Small intestine (tissue), 7 donors: ENCODE measurements around the gene SH3RF1. TPM values are rescaled to one million over a fixed set of nuclear protein-coding genes. Genes with fewer than 3 reads are reported as not detected.
A peak's percentile ranks its signal among the peaks of the same experiment; 100 is the strongest.

ENCODE experiments used
- DNase-seq, 2 donors: peaks; one replicate each; pipeline versions ENCODE4 v3.0.0 to v3.0.0-alpha.2; 2013
- FAIRE-seq: peaks from 2 replicates; lab custom pipeline; 2012; peaks lifted over from hg19 to GRCh38; lab: Jason Lieb, UNC
- H3K27ac ChIP-seq, 3 donors: one replicate each; pipeline ENCODE4 v1.5.1; 2013; ENCODE audit warnings: low read length in 2 of 3, mild to moderate bottlenecking in 2 of 3, control low read depth in 1 of 3, inconsistent platforms in 1 of 3, low read depth in 1 of 3, moderate library complexity in 1 of 3
- H3K27me3 ChIP-seq, 3 donors: one replicate each; pipeline ENCODE4 v1.6.1; 2013; ENCODE audit warnings: low read length in 3 of 3, inconsistent platforms in 1 of 3; ENCODE audit not compliant: control insufficient read depth in 3 of 3, insufficient read depth in 3 of 3
- H3K36me3 ChIP-seq, 3 donors: one replicate each; pipeline ENCODE4 v1.6.1; 2013; ENCODE audit warnings: low read length in 3 of 3, inconsistent platforms in 1 of 3, low read depth in 1 of 3, mild to moderate bottlenecking in 1 of 3, moderate library complexity in 1 of 3; ENCODE audit not compliant: control insufficient read depth in 3 of 3, insufficient read depth in 2 of 3
- H3K4me1 ChIP-seq, 3 donors: one replicate each; pipeline ENCODE4 v1.6.1; 2013; ENCODE audit warnings: low read length in 2 of 3, inconsistent platforms in 1 of 3, low read depth in 1 of 3, mild to moderate bottlenecking in 1 of 3, moderate library complexity in 1 of 3; ENCODE audit not compliant: control insufficient read depth in 3 of 3, insufficient read depth in 2 of 3
- H3K4me3 ChIP-seq, 3 donors: one replicate each; pipeline ENCODE4 v1.5.1; 2013; ENCODE audit warnings: low read length in 3 of 3, control low read depth in 1 of 3, inconsistent platforms in 1 of 3, low read depth in 1 of 3, mild to moderate bottlenecking in 1 of 3, moderate library complexity in 1 of 3
- H3K9me3 ChIP-seq, 2 donors: one replicate each; pipeline ENCODE4 v1.6.1; 2013; ENCODE audit warnings: low read depth in 1 of 2, low read length in 1 of 2; ENCODE audit not compliant: control insufficient read depth in 2 of 2, insufficient read depth in 1 of 2
- WGBS, 3 donors: extraction: QIAGEN DNeasy Blood & Tissue Kit; methylation state at CpG; one replicate each; pipeline ENCODE4 v1.1.7; 2013; 5-methylcytosine and 5-hydroxymethylcytosine counted together
- polyA plus RNA-seq, 4 donors: library from polyadenylated mRNA; stranded (reverse) in 3 of 4; unstranded in 1 of 4; fragments of 200-250 nt in 3 of 4; fragments of 120-200 nt in 1 of 4; gene quantifications; one replicate each; pipeline versions ENCODE4 v1.2.1 to v1.2.3, GENCODE V29; 2013
- donor health status: healthy with polysubstance abuse.
- donor health status: control.
- donor health status: control.
- donor health status: Bipolar disorder and iron deficiency.
- donor health status: healthy.

Gene SH3RF1
- polyA plus RNA-seq, 4 donors = 10.7 to 35.6 (median 11.5) TPM

DNA sequence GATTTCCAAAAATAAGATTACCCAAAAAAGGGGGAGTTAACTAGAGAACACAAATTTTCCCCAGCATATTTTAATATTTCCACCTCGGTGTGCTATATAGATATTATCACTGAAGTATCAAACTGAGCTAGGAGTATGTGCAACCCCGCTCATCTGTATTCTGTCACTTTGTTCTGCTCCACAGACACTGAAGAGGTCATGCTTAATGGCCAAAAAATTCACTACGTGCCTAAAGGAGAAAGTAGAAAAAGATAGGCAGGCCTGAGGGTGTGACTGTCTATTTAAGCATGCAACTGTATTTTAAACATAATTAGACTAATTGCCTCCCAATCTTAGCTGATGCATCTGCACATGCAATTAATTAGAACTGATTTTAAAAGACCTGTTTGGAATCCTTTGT, 24.5 kb downstream of the SH3RF1 start:
- peaks cover 0 to 8% of the 10 kb centered on the region in 2 donors for H3K9me3 ChIP-seq
- DNase-seq (no peak), FAIRE-seq (no peak)
- H3K27ac ChIP-seq = peak overlapping the region in 1 of 3 donors; percentile 49
- no peaks in the 10 kb centered on the region for H3K27me3 ChIP-seq
- peaks cover 0 to 5% (median 2%) of the 10 kb centered on the region in 3 donors for H3K36me3 ChIP-seq
- H3K4me3 ChIP-seq = no peak overlapping the region
- H3K4me1 ChIP-seq = peaks cover 0 to 38% (median 12%) of the 10 kb centered on the region in 3 donors
- 74 to 77% (median 76%) methylated on average over 3 of the region's 3 CpGs for WGBS, 3 donors

- no peak for FAIRE-seq
- no peak overlapping the region for H3K27ac ChIP-seq
- H3K27me3 ChIP-seq = no peaks in the 10 kb centered on the region
- peaks cover 0 to 27% (median 10%) of the 10 kb centered on the region in 3 donors for H3K4me1 ChIP-seq
- 84 to 86% (median 86%) methylated on average over 2 of the region's 2 CpGs for WGBS, 3 donors
- peaks cover 0 to 9% (median 2%) of the 10 kb centered on the region in 3 donors for H3K36me3 ChIP-seq
- no peak overlapping the region for H3K4me3 ChIP-seq
- peaks cover 0 to 8% of the 10 kb centered on the region in 2 donors for H3K9me3 ChIP-seq
- no peak for DNase-seq
Measured at GRCh38 chr4:169245061-169245460, 25.7 kb downstream of the SH3RF1 start.

GRCh38 chr4:169243825-169244609, 26.7 kb downstream of the SH3RF1 start:
- H3K4me1 ChIP-seq = peaks cover 0 to 20% (median 6%) of the 10 kb centered on the region in 3 donors
- no peaks in the 10 kb centered on the region for H3K27me3 ChIP-seq
- H3K9me3 ChIP-seq = peaks cover 0 to 8% of the 10 kb centered on the region in 2 donors
- H3K27ac ChIP-seq = no peak overlapping the region
- peaks cover 0 to 13% (median 2%) of the 10 kb centered on the region in 3 donors for H3K36me3 ChIP-seq
- FAIRE-seq (no peak), DNase-seq (no peak)
- no peak overlapping the region for H3K4me3 ChIP-seq
- 80 to 97% (median 83%) methylated on average over 2 of the region's 2 CpGs for WGBS, 3 donors

GRCh38 chr4:169241464-169241863, 29.3 kb downstream of the SH3RF1 start:
- Histone ChIP-seq H3K9me3 (peaks cover 0 to 4% of the 10 kb centered on the region in 2 donors), H3K4me1 (peaks cover 0 to 10% (median 6%) of the 10 kb centered on the region in 3 donors), H3K36me3 (peaks cover 0 to 13% (median 2%) of the 10 kb centered on the region in 3 donors), H3K27me3 (no peaks in the 10 kb centered on the region), H3K4me3 (no peak overlapping the region), H3K27ac (no peak overlapping the region)
- FAIRE-seq = no peak
- no peak for DNase-seq
- 83 to 94% (median 88%) methylated on average over 2 of the region's 2 CpGs for WGBS, 3 donors

DNA sequence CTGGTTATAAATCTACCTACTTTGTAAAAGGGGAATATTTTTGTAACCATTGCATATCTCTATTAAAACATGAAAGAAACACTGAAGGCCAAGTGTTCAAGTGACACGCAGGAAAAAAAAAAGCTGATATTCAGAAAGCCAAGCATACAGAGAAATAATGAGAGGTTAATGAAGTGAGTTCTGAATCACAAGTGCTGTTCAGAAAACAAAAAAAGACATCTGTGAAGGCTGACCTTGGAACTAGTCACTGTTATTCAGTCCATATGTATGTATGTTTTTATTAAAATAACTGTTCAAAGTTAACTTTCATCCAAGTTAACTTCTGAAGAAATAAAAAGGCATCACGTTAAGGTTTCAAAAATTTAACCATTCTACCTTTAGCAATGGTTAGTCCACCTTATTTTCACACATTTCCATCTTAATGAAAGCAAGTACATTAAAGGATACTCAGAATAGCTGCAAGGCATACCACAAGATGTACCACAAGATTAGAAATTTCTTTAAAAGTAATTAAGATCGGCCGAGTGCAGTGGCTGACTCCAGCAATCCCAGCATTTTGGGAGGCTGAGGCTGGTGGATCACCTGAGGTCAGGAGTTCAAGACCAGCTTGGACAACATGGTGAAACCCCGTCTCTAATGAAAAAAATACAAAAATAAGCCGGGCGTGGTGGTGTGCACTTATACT, 31.4 kb downstream of the SH3RF1 start:
- no peak overlapping the region for H3K27ac ChIP-seq
- no peaks in the 10 kb centered on the region for H3K27me3 ChIP-seq
- H3K9me3 ChIP-seq = peaks cover 0 to 4% of the 10 kb centered on the region in 2 donors
- 76 to 80% (median 77%) methylated on average over 7 of the region's 7 CpGs for WGBS, 3 donors
- peaks cover 0 to 6% (median 6%) of the 10 kb centered on the region in 3 donors for H3K4me1 ChIP-seq
- no peak overlapping the region for H3K4me3 ChIP-seq
- FAIRE-seq = no peak
- H3K36me3 ChIP-seq = peaks cover 0 to 17% (median 2%) of the 10 kb centered on the region in 3 donors
- DNase-seq = no peak

DNA sequence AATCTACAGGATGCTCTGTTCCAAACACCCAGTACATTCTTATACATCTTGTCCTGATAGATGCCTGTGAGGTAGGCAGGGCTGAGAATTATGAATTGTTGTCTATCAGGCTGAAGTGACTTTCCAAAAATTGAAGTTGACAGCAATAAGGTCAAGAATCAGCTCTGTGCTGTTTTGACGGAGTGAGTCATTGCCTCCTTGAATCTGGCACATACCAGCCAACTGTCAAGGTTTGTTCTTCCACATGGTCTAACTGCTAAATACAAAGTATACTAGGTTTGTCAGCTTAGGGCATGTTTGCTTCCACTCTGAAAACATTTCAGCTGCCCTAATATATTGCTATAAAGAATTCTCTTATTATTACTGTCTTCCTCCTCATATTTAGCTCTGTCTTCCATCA, 32.3 kb downstream of the SH3RF1 start:
- no peak overlapping the region for H3K4me3 ChIP-seq
- H3K27me3 ChIP-seq = no peaks in the 10 kb centered on the region
- H3K4me1 ChIP-seq = peaks cover 0 to 6% (median 0%) of the 10 kb centered on the region in 3 donors
- DNase-seq = no peak
- peaks cover 0 to 17% (median 2%) of the 10 kb centered on the region in 3 donors for H3K36me3 ChIP-seq
- H3K27ac ChIP-seq = no peak overlapping the region
- 79 to 92% (median 82%) methylated on average over 1 of the region's 1 CpG for WGBS, 3 donors
- no peak for FAIRE-seq
- H3K9me3 ChIP-seq = peaks cover 0 to 4% of the 10 kb centered on the region in 2 donors

DNA sequence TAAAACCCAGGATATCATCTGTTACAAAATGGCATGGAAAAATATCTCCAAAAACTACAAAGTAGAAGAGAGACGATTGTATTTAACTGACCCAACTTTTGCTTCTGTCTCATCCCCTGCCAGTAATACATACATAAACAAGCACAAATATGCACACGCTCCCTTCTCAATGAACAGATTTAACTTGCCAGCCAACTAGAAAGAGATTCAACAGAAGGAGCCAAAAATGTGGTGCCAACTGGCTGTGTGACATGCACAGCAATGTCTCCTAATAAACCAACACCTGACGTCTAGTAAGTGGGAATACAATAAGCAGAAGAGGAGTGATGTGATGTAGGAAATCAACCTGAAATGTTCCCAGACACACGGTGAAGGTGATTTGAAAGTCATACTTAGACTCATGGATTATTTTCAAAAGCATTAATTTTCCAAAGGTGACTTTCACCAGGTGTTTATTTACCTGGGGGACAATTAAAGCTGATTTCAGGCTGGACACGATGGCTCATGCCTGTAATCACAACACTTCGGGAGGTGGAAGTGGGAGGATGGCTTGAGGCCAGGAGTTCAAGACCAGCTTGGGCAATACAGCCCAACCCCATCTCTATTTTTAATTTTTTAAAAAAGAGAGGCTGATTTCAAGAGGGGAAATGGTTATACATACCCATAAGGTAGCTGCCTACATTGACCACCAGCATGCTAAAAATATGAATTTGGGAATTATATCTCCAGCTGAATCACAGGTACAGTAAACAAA, 33.7 kb downstream of the SH3RF1 start:
- Histone ChIP-seq H3K9me3 (no peaks in the 10 kb centered on the region), H3K4me1 (peaks cover 0 to 6% (median 0%) of the 10 kb centered on the region in 3 donors), H3K4me3 (no peak overlapping the region), H3K27ac (no peak overlapping the region), H3K27me3 (no peaks in the 10 kb centered on the region), H3K36me3 (peaks cover 0 to 14% (median 0%) of the 10 kb centered on the region in 3 donors)
- DNase-seq (no peak), FAIRE-seq (no peak)
- 62 to 66% (median 64%) methylated on average over 6 of the region's 6 CpGs for WGBS, 3 donors

DNA sequence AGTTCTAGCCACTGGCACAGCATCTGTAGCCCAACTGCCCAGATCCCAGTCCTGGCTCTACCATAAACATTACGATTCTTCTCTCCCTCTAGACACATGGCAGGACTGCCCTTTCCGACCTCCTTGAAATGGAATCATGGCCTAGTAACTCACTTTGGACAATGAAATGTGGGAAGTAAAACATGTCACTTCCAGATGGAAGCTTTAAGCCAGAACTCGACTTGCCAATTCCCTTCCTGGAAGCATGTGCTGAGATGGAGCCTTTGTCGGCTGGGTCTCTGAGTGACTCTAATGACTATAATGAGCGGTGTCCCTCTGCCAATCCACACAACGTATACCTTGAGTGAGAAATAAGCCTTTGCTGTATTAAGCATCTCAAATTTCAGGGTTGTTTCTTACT, 34.7 kb downstream of the SH3RF1 start:
- WGBS, 3 donors = 84 to 93% (median 91%) methylated on average over 6 of the region's 6 CpGs
- Histone ChIP-seq H3K27me3 (no peaks in the 10 kb centered on the region), H3K36me3 (peaks cover 0 to 14% (median 0%) of the 10 kb centered on the region in 3 donors), H3K4me1 (no peaks in the 10 kb centered on the region), H3K9me3 (no peaks in the 10 kb centered on the region), H3K27ac (no peak overlapping the region), H3K4me3 (no peak overlapping the region)
- DNase-seq = no peak
- FAIRE-seq = no peak
